HG03558 (cell line): ENCODE results near the gene FIGLA.

Source experiments
- ATAC-seq: cut with Tn5 transposase; IDR thresholded peaks from one replicate; pipeline ENCODE4 v1.9.1; 2021; ENCODE audit warnings: moderate number of reproducible peaks; ENCODE audit not compliant: unreplicated experiment; ENCODE audit errors: extremely low read depth

The FIGLA gene

GRCh38 chr2:70790136-70790828 lies at the start of gene FIGLA:
Gene FIGLA, minus strand, starts transcription at chr2:70790643. Its CDS starts 5 bp downstream, at chr2:70790638.
- ATAC-seq, result no peak

GRCh38 chr2:70837980-70838925 lies 47.8 kb upstream of the FIGLA start:
- ATAC-seq, result no peak

GRCh38 chr2:70835643-70836042 lies 45.2 kb upstream of the FIGLA start, which contains the start of gene CD207:
Gene CD207, minus strand, starts transcription at chr2:70835816. Its CDS starts 40 bp downstream, at chr2:70835776.
- no peak for ATAC-seq

GRCh38 chr2:70834881-70835280 lies 44.4 kb upstream of the FIGLA start:
- ATAC-seq, result no peak

GRCh38 chr2:70834106-70834505 lies 43.7 kb upstream of the FIGLA start:
- no peak for ATAC-seq

GRCh38 chr2:70833246-70833645 lies 42.8 kb upstream of the FIGLA start:
- ATAC-seq, result no peak

GRCh38 chr2:70832386-70832785 lies 41.9 kb upstream of the FIGLA start:
- ATAC-seq, result no peak

- no peak for ATAC-seq
Measured at GRCh38 chr2:70831861-70832260, 41.4 kb upstream of the FIGLA start.

- ATAC-seq, result no peak
Measured at GRCh38 chr2:70830366-70830765, 39.9 kb upstream of the FIGLA start.

GRCh38 chr2:70829916-70830315 lies 39.5 kb upstream of the FIGLA start:
- no peak for ATAC-seq

- no peak for ATAC-seq
Measured at GRCh38 chr2:70828914-70829824, 38.7 kb upstream of the FIGLA start.

GRCh38 chr2:70828115-70828514 lies 37.7 kb upstream of the FIGLA start:
- ATAC-seq, result no peak

- ATAC-seq, result no peak
Measured at GRCh38 chr2:70827388-70827787, 36.9 kb upstream of the FIGLA start.

- ATAC-seq, result no peak
Measured at GRCh38 chr2:70826696-70827350, 36.4 kb upstream of the FIGLA start.

- ATAC-seq, result no peak
Measured at GRCh38 chr2:70823249-70823648, 32.8 kb upstream of the FIGLA start.

- no peak for ATAC-seq
Measured at GRCh38 chr2:70822843-70823242, 32.4 kb upstream of the FIGLA start.

- ATAC-seq, result no peak
Measured at GRCh38 chr2:70820499-70820898, 30.1 kb upstream of the FIGLA start, which contains the start of gene CLEC4F. Gene CLEC4F, minus strand, starts transcription at chr2:70820599. Its CDS starts 76 bp downstream, at chr2:70820523.

GRCh38 chr2:70817284-70817954 lies 27.0 kb upstream of the FIGLA start:
- no peak for ATAC-seq

- no peak for ATAC-seq
Measured at GRCh38 chr2:70816726-70817125, 26.3 kb upstream of the FIGLA start.
